ENCODE results near the gene SRGAP2. TPM values are rescaled to one million over a fixed set of nuclear protein-coding genes. Genes with fewer than 3 reads are reported as not detected.
"Not testable (repeated sequence)": the region's sequence is repeated elsewhere in the genome, so short reads cannot be mapped to it uniquely, and the experiment has no call there.

SRGAP2 gene
- total RNA-seq, 2 experiments from 2014 or later, result 15.2 to 17.7 TPM

- H3K4me1 Mint-ChIP-seq (ENCODE audit: low read depth); H3K4me3 Mint-ChIP-seq; intact Hi-C loops (cut with DNase I, micrococcal nuclease); H3K27me3 ChIP-seq (ENCODE audit: control insufficient read depth in 1 of 2, insufficient read depth in 2 of 2, low read length in 2 of 2); DNase-seq; H3K36me3 ChIP-seq (ENCODE audit: insufficient read depth, low read length); H3K27ac Mint-ChIP-seq; H3K4me3 ChIP-seq (ENCODE audit: low read length); H3K27ac ChIP-seq (ENCODE audit: low read depth in 1 of 2, low read length in 2 of 2); H3K36me3 Mint-ChIP-seq (ENCODE audit: low read depth); H3K27me3 Mint-ChIP-seq; H3K4me1 ChIP-seq (ENCODE audit: insufficient read depth, low read length); CTCF ChIA-PET; H3K9me3 Mint-ChIP-seq; H3K9me3 ChIP-seq (ENCODE audit: control insufficient read depth in 1 of 2, insufficient read depth in 1 of 2, low read length in 2 of 2); ATAC-seq (ENCODE audit: poor library complexity); POLR2A ChIA-PET: not testable (repeated sequence)
Observed at GRCh38 chr1:206175459-206176113, 27.8 kb upstream of the SRGAP2 start.

GRCh38 chr1:206176114-206176502, 27.2 kb upstream of the SRGAP2 start:
- H3K4me3 Mint-ChIP-seq; H3K9me3 Mint-ChIP-seq; H3K9me3 ChIP-seq (ENCODE audit: control insufficient read depth in 1 of 2, insufficient read depth in 1 of 2, low read length in 2 of 2); H3K27ac Mint-ChIP-seq; H3K27ac ChIP-seq (ENCODE audit: low read depth in 1 of 2, low read length in 2 of 2); H3K36me3 Mint-ChIP-seq (ENCODE audit: low read depth); POLR2A ChIA-PET; CTCF ChIA-PET; ATAC-seq (ENCODE audit: poor library complexity); H3K27me3 Mint-ChIP-seq; H3K4me3 ChIP-seq (ENCODE audit: low read length); H3K27me3 ChIP-seq (ENCODE audit: control insufficient read depth in 1 of 2, insufficient read depth in 2 of 2, low read length in 2 of 2); H3K4me1 Mint-ChIP-seq (ENCODE audit: low read depth); H3K4me1 ChIP-seq (ENCODE audit: insufficient read depth, low read length); H3K36me3 ChIP-seq (ENCODE audit: insufficient read depth, low read length); intact Hi-C loops (cut with DNase I, micrococcal nuclease); DNase-seq: not testable (repeated sequence)

- H3K9me3 ChIP-seq (ENCODE audit: control insufficient read depth in 1 of 2, insufficient read depth in 1 of 2, low read length in 2 of 2); intact Hi-C loops (cut with DNase I, micrococcal nuclease); H3K9me3 Mint-ChIP-seq; H3K4me3 ChIP-seq (ENCODE audit: low read length); CTCF ChIA-PET; H3K27me3 Mint-ChIP-seq; ATAC-seq (ENCODE audit: poor library complexity); H3K4me1 ChIP-seq (ENCODE audit: insufficient read depth, low read length); H3K4me1 Mint-ChIP-seq (ENCODE audit: low read depth); H3K27ac ChIP-seq (ENCODE audit: low read depth in 1 of 2, low read length in 2 of 2); H3K27me3 ChIP-seq (ENCODE audit: control insufficient read depth in 1 of 2, insufficient read depth in 2 of 2, low read length in 2 of 2); POLR2A ChIA-PET; H3K36me3 ChIP-seq (ENCODE audit: insufficient read depth, low read length); H3K4me3 Mint-ChIP-seq; H3K36me3 Mint-ChIP-seq (ENCODE audit: low read depth); H3K27ac Mint-ChIP-seq: not testable (repeated sequence)
- DNase-seq, result peak in 2 of 14 experiments; percentile 3 to 11
Observed at GRCh38 chr1:206178061-206178989, 25.0 kb upstream of the SRGAP2 start.

- H3K27me3 ChIP-seq (ENCODE audit: control insufficient read depth in 1 of 2, insufficient read depth in 2 of 2, low read length in 2 of 2); H3K4me3 ChIP-seq (ENCODE audit: low read length); H3K9me3 Mint-ChIP-seq; H3K36me3 ChIP-seq (ENCODE audit: insufficient read depth, low read length); H3K27ac ChIP-seq (ENCODE audit: low read depth in 1 of 2, low read length in 2 of 2); ATAC-seq (ENCODE audit: poor library complexity); H3K27ac Mint-ChIP-seq; intact Hi-C loops (cut with DNase I, micrococcal nuclease); H3K4me1 Mint-ChIP-seq (ENCODE audit: low read depth); POLR2A ChIA-PET; CTCF ChIA-PET; H3K4me1 ChIP-seq (ENCODE audit: insufficient read depth, low read length); H3K9me3 ChIP-seq (ENCODE audit: control insufficient read depth in 1 of 2, insufficient read depth in 1 of 2, low read length in 2 of 2); DNase-seq; H3K27me3 Mint-ChIP-seq; H3K36me3 Mint-ChIP-seq (ENCODE audit: low read depth); H3K4me3 Mint-ChIP-seq: not testable (repeated sequence)
Observed at GRCh38 chr1:206179666-206180065, 23.7 kb upstream of the SRGAP2 start.

GRCh38 chr1:206182368-206183317, 20.7 kb upstream of the SRGAP2 start:
- H3K27me3 ChIP-seq (ENCODE audit: control insufficient read depth in 1 of 2, insufficient read depth in 2 of 2, low read length in 2 of 2); H3K4me1 Mint-ChIP-seq (ENCODE audit: low read depth); POLR2A ChIA-PET; CTCF ChIA-PET; H3K27ac ChIP-seq (ENCODE audit: low read depth in 1 of 2, low read length in 2 of 2); H3K9me3 Mint-ChIP-seq; H3K4me1 ChIP-seq (ENCODE audit: insufficient read depth, low read length); H3K9me3 ChIP-seq (ENCODE audit: control insufficient read depth in 1 of 2, insufficient read depth in 1 of 2, low read length in 2 of 2); H3K4me3 Mint-ChIP-seq; H3K27ac Mint-ChIP-seq; DNase-seq; ATAC-seq (ENCODE audit: poor library complexity); H3K27me3 Mint-ChIP-seq; H3K36me3 Mint-ChIP-seq (ENCODE audit: low read depth); intact Hi-C loops (cut with DNase I, micrococcal nuclease); H3K4me3 ChIP-seq (ENCODE audit: low read length); H3K36me3 ChIP-seq (ENCODE audit: insufficient read depth, low read length): not testable (repeated sequence)

- H3K27me3 Mint-ChIP-seq; DNase-seq; H3K4me3 ChIP-seq (ENCODE audit: low read length); H3K27me3 ChIP-seq (ENCODE audit: control insufficient read depth in 1 of 2, insufficient read depth in 2 of 2, low read length in 2 of 2); H3K36me3 ChIP-seq (ENCODE audit: insufficient read depth, low read length); H3K9me3 ChIP-seq (ENCODE audit: control insufficient read depth in 1 of 2, insufficient read depth in 1 of 2, low read length in 2 of 2); H3K36me3 Mint-ChIP-seq (ENCODE audit: low read depth); H3K4me1 ChIP-seq (ENCODE audit: insufficient read depth, low read length); ATAC-seq (ENCODE audit: poor library complexity); H3K9me3 Mint-ChIP-seq; H3K27ac ChIP-seq (ENCODE audit: low read depth in 1 of 2, low read length in 2 of 2); intact Hi-C loops (cut with DNase I, micrococcal nuclease); POLR2A ChIA-PET; H3K4me1 Mint-ChIP-seq (ENCODE audit: low read depth); CTCF ChIA-PET; H3K4me3 Mint-ChIP-seq; H3K27ac Mint-ChIP-seq: not testable (repeated sequence)
Observed at GRCh38 chr1:206183788-206184187, 19.6 kb upstream of the SRGAP2 start.
